T1000 (cell line): ENCODE results near the gene LRRK1.

Experiments used
- DNase-seq: peaks from one replicate; lab custom pipeline; 2025; ENCODE audit warnings: mixed read lengths; lab: John Stamatoyannopoulos, UW

The LRRK1 gene

GRCh38 chr15:101022876-101023275 is 103.7 kb downstream of the LRRK1 start:
- DNase-seq: no peak

- no peak for DNase-seq
Measured at GRCh38 chr15:101023501-101024072, 104.4 kb downstream of the LRRK1 start.

GRCh38 chr15:101024073-101024695 is 105.0 kb downstream of the LRRK1 start:
- DNase-seq: no peak

GRCh38 chr15:101024706-101025500 is 105.7 kb downstream of the LRRK1 start:
- no peak for DNase-seq

GRCh38 chr15:101025501-101025885 is 106.3 kb downstream of the LRRK1 start:
- DNase-seq: no peak

GRCh38 chr15:101025896-101026631 is 106.9 kb downstream of the LRRK1 start:
- DNase-seq: no peak

GRCh38 chr15:101026656-101027272 is 107.6 kb downstream of the LRRK1 start:
- DNase-seq: no peak

GRCh38 chr15:101027273-101027901 is 108.2 kb downstream of the LRRK1 start:
- DNase-seq: no peak

- no peak for DNase-seq
Measured at GRCh38 chr15:101027920-101028319, 108.8 kb downstream of the LRRK1 start.

- no peak for DNase-seq
Measured at GRCh38 chr15:101028321-101028720, 109.2 kb downstream of the LRRK1 start.

GRCh38 chr15:101028772-101029438 is 109.7 kb downstream of the LRRK1 start:
- no peak for DNase-seq

GRCh38 chr15:101029971-101030661 is 111.0 kb downstream of the LRRK1 start:
- DNase-seq: no peak

- no peak for DNase-seq
Measured at GRCh38 chr15:101031213-101031612, 112.1 kb downstream of the LRRK1 start.

- DNase-seq: no peak
Measured at GRCh38 chr15:101033801-101034200, 114.6 kb downstream of the LRRK1 start.

GRCh38 chr15:101035611-101036010 is 116.5 kb downstream of the LRRK1 start:
- DNase-seq: no peak

- no peak for DNase-seq
Measured at GRCh38 chr15:101036189-101036588, 117.0 kb downstream of the LRRK1 start.

GRCh38 chr15:101037090-101037830 is 118.1 kb downstream of the LRRK1 start:
- DNase-seq: no peak

- no peak for DNase-seq
Measured at GRCh38 chr15:101038327-101039003, 119.3 kb downstream of the LRRK1 start.

GRCh38 chr15:101039461-101039860 is 120.3 kb downstream of the LRRK1 start:
- DNase-seq: no peak
